Panc1 (cell line): ENCODE data around the gene ZNF689.

Experiments used
- CTCF ChIP-seq: fragments of 450-650 bp; IDR thresholded peaks from 2 replicates; pipeline ENCODE4 v1.5.1; 2017; ENCODE audit warnings: mild to moderate bottlenecking
- POLR2AphosphoS5 ChIP-seq: IDR thresholded peaks from 2 replicates; pipeline ENCODE4 v1.6.1; 2012; ENCODE audit warnings: mild to moderate bottlenecking, low read depth, low read length, moderate library complexity
- SIN3A ChIP-seq: IDR thresholded peaks from 2 replicates; pipeline ENCODE4 v1.6.1; 2012; ENCODE audit warnings: low read depth, mild to moderate bottlenecking, low read length, moderate library complexity, borderline replicate concordance; ENCODE audit not compliant: insufficient read depth
- TCF7L2 ChIP-seq: IDR thresholded peaks from 2 replicates; pipeline ENCODE4 v1.6.1; 2011; ENCODE audit warnings: mild to moderate bottlenecking, low read depth, low read length, inconsistent platforms

DNA sequence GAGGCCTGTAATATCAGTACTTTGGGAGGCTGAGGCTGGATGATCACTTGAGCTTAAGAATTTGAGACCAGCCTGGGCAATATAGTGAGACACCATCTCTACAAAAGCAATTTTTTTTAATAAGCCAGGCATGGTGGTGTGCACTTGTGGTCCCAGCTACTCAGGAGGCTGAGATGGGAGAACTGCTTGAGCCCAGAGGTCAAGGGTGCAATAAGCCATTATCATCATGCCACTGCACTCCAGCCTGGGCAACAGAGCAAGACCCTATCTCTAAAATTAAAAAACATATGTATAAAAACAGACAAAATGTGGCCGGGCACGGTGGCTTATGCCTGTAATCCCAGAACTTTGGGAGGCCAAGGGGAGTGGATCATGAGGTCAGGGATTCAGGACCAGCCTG, 21.5 kb downstream of the ZNF689 start:
- no peak for TF ChIP-seq CTCF
- no peak for TF ChIP-seq TCF7L2
- TF ChIP-seq POLR2AphosphoS5 = no peak
- TF ChIP-seq SIN3A = no peak
